Measurements from ENCODE around the gene CCDC33. TPM values are rescaled to one million over a fixed set of nuclear protein-coding genes. Genes with fewer than 3 reads are reported as not detected.

CCDC33 gene
- polyA plus RNA-seq, 1 of the 3 experiments (the other 2 are of a cell fraction) = 4.0 TPM

DNA sequence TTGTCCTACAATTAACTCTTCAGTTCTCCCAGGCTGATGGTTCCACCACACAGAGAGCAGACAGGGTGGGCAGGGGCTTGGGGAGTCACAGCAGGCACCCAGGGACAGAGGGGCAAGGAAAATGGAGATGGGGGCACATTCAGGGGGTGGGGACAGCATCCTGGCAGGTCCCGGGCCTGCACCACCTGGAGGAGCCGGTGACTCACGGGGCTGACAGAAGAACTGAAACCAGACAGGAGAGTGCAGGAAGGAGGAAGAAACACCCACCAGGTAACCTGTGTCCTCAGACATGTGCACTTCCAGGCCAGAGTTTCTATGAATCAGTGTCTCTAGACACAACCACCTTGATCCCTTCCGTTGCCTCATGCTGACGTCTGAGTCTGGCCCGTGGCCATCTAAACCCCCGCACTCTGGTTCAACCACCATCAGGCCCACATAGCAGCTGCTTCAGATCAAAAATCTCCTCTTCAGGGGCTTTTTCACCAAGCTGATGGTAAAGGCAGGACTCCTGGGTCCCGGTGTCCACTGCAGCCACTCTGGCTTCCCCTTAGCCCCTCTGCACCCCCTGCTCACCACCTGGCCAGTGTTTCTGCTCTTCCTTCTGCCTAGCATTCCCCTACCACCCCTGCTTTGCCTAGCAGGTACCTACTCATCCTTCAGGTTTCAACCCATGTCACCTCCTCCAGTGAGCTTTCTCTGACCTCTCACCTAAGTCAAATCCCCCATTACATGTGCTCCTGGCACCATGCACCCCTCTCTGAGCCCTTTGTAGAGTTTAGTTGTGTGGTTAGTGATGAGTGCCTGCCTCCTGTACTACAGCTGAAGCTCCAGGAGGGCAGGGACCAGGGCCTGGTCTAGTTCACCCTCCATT is 147.8 kb downstream of the CCDC33 start:
- Histone ChIP-seq H3K36me3 (replicated peaks in 1 of 2; ENCODE audit: control insufficient read depth in 1 of 2, insufficient read depth in 2 of 2, low read length in 1 of 2) (no peaks in the 10 kb centered on the region), H3K27me3 (ENCODE audit: insufficient read depth) (no peaks in the 10 kb centered on the region), H3K27ac (ENCODE audit: low read depth in 2 of 2, low read length in 1 of 2) (no peak overlapping the region), H2AFZ (ENCODE audit: low read depth) (no peak overlapping the region), H3K9ac (no peak overlapping the region), H3K4me1 (ENCODE audit: control insufficient read depth in 1 of 2, insufficient read depth in 2 of 2, low read depth in 1 of 2, low read length in 1 of 2) (peaks cover 0 to 19% of the 10 kb centered on the region in 2 experiments; a peak in 1 of 4 replicates), H3K4me2 (no peak overlapping the region), H3F3A (replicated peaks; ENCODE audit: insufficient read depth) (no peaks in the 10 kb centered on the region), H3K4me3 (ENCODE audit: low read depth in 2 of 2, low read length in 1 of 2) (no peak overlapping the region), H3K9me2 (no peaks in the 10 kb centered on the region), H3K9me3 (no peaks in the 10 kb centered on the region), H3K79me2 (ENCODE audit: insufficient read depth) (no peaks in the 10 kb centered on the region), H4K20me1 (ENCODE audit: insufficient read depth) (no peaks in the 10 kb centered on the region)
- ChIA-PET POLR2A (no interaction called here), CTCF (interaction anchor here (1.6 to 23.8 kb wide), 5 partner anchors 9 to 385 kb away, joined by 5 to 779 read pairs (median 8); partner anchors contain the start of genes SEMA7A and UBL7)
- 92% methylated on average over 5 of the region's 8 CpGs for WGBS (ENCODE audit: low lambda C conversion rate)
- DNase-seq = no peak
- TF ChIP-seq SMC3 (IDR thresholded peaks at IDR 0.05; ENCODE audit: low read depth, low read length) (no peak), CHD2 (IDR thresholded peaks at IDR 0.05; ENCODE audit: low read length, partially characterized antibody) (no peak), GATA2 (CRISPR knock-in tag; IDR thresholded peaks at IDR 0.05) (no peak), NFIC (IDR thresholded peaks at IDR 0.05; ENCODE audit: borderline replicate concordance) (no peak), RCOR1 (IDR thresholded peaks at IDR 0.05; ENCODE audit: low read length) (no peak), JUND (IDR thresholded peaks at IDR 0.05) (no peak), FOXM1 (IDR thresholded peaks at IDR 0.05; ENCODE audit: low read depth) (no peak), EP300 (IDR thresholded peaks at IDR 0.05; ENCODE audit: borderline replicate concordance in 1 of 2, low read depth in 1 of 2, low read length in 1 of 2) (no peak), RFX5 (IDR thresholded peaks at IDR 0.05; ENCODE audit: low read length) (no peak)
- TF ChIP-seq, protein P1, sequence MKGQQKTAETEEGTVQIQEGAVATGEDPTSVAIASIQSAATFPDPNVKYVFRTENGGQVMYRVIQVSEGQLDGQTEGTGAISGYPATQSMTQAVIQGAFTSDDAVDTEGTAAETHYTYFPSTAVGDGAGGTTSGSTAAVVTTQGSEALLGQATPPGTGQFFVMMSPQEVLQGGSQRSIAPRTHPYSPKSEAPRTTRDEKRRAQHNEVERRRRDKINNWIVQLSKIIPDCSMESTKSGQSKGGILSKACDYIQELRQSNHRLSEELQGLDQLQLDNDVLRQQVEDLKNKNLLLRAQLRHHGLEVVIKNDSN (IDR thresholded peaks at IDR 0.05; ENCODE audit: borderline replicate concordance, low read depth) = no peak

DNA sequence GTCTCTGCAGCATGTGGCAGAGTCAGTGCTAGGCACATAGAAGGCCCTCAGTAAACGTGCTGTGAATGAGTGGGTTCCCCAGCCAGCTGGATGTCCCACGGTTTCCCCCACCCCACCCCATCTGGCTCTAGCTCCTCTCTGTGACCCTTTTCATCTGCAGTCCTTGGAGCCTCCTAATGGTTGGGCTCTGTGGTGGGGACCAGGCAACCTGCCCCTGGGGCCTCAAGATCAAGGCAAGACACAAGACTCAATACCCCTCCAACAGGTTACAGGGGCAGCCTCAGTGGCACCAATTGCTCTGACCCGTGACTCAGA is 148.4 kb downstream of the CCDC33 start:
- Histone ChIP-seq H3K27me3 (ENCODE audit: insufficient read depth) (no peaks in the 10 kb centered on the region), H3K4me2 (no peak overlapping the region), H3F3A (replicated peaks; ENCODE audit: insufficient read depth) (no peaks in the 10 kb centered on the region), H3K9ac (no peak overlapping the region), H3K9me2 (no peaks in the 10 kb centered on the region), H3K79me2 (ENCODE audit: insufficient read depth) (no peaks in the 10 kb centered on the region), H3K4me1 (ENCODE audit: control insufficient read depth in 1 of 2, insufficient read depth in 2 of 2, low read depth in 1 of 2, low read length in 1 of 2) (peaks cover 0 to 25% of the 10 kb centered on the region in 2 experiments; a peak in 1 of 4 replicates), H3K36me3 (replicated peaks in 1 of 2; ENCODE audit: control insufficient read depth in 1 of 2, insufficient read depth in 2 of 2, low read length in 1 of 2) (no peaks in the 10 kb centered on the region), H3K4me3 (ENCODE audit: low read depth in 2 of 2, low read length in 1 of 2) (no peak overlapping the region), H3K27ac (ENCODE audit: low read depth in 2 of 2, low read length in 1 of 2) (no peak overlapping the region), H3K9me3 (no peaks in the 10 kb centered on the region), H2AFZ (ENCODE audit: low read depth) (no peak overlapping the region), H4K20me1 (ENCODE audit: insufficient read depth) (no peaks in the 10 kb centered on the region)
- no peak for DNase-seq
- 91% methylated on average over 1 of the region's 3 CpGs for WGBS (ENCODE audit: low lambda C conversion rate)
- ChIA-PET CTCF (interaction anchor here (0.7 to 23.8 kb wide), 5 partner anchors 9 to 397 kb away, joined by 3 to 779 read pairs (median 5); partner anchors contain the start of genes CSK, SEMA7A and UBL7), POLR2A (no interaction called here)
- TF ChIP-seq EZH2phosphoT487 (IDR thresholded peaks at IDR 0.05; ENCODE audit: borderline replicate concordance, low read depth) (no peak), GATA2 (CRISPR knock-in tag; IDR thresholded peaks at IDR 0.05) (no peak), TCF12 (IDR thresholded peaks at IDR 0.05) (no peak)
- TF ChIP-seq, protein P2, sequence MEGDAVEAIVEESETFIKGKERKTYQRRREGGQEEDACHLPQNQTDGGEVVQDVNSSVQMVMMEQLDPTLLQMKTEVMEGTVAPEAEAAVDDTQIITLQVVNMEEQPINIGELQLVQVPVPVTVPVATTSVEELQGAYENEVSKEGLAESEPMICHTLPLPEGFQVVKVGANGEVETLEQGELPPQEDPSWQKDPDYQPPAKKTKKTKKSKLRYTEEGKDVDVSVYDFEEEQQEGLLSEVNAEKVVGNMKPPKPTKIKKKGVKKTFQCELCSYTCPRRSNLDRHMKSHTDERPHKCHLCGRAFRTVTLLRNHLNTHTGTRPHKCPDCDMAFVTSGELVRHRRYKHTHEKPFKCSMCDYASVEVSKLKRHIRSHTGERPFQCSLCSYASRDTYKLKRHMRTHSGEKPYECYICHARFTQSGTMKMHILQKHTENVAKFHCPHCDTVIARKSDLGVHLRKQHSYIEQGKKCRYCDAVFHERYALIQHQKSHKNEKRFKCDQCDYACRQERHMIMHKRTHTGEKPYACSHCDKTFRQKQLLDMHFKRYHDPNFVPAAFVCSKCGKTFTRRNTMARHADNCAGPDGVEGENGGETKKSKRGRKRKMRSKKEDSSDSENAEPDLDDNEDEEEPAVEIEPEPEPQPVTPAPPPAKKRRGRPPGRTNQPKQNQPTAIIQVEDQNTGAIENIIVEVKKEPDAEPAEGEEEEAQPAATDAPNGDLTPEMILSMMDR (IDR thresholded peaks at IDR 0.05) = no peak
